HEK293 (cell line): ENCODE results near the gene PKN1.

ENCODE experiments used
- KLF16 ChIP-seq: fragments of 450-650 bp; formaldehyde crosslinking; IDR thresholded peaks from 2 replicates; pipeline ENCODE4 v1.5.1; 2017; ENCODE audit warnings: missing biosample characterization, missing genetic modification characterization
- ZNF155 ChIP-seq: fragments of 450-650 bp; formaldehyde crosslinking; IDR thresholded peaks from 2 replicates; pipeline ENCODE4 v1.5.1; 2016; ENCODE audit warnings: missing biosample characterization, missing genetic modification characterization
- ZNF174 ChIP-seq: fragments of 450-650 bp; formaldehyde crosslinking; IDR thresholded peaks from 2 replicates; pipeline ENCODE4 v1.5.0; 2017; ENCODE audit warnings: missing biosample characterization, mild to moderate bottlenecking, missing genetic modification characterization
- ZNF274 ChIP-seq, 2 experiments: fragments of 200-500 bp in 1 of 2; fragments of 450-650 bp in 1 of 2; sonication (Bioruptor generic) in 1 of 2; formaldehyde crosslinking in 1 of 2; IDR thresholded peaks; 2 replicates each; pipeline versions ENCODE4 v1.5.1 to v1.6.1; 2014 to 2016; ENCODE audit warnings: borderline replicate concordance in 1 of 2, inconsistent platforms in 1 of 2, low read length in 1 of 2, missing biosample characterization in 1 of 2, missing genetic modification characterization in 1 of 2
- ZNF792 ChIP-seq: fragments of 450-650 bp; formaldehyde crosslinking; IDR thresholded peaks from 2 replicates; pipeline ENCODE4 v1.5.1; 2016; ENCODE audit warnings: missing biosample characterization, missing genetic modification characterization
- TF ChIP-seq, protein P1 (sequence below): fragments of 450-650 bp; formaldehyde crosslinking; IDR thresholded peaks from 2 replicates; pipeline ENCODE4 v1.5.1; 2016; ENCODE audit warnings: missing biosample characterization, missing genetic modification characterization
- TF ChIP-seq, protein P2 (sequence below): fragments of 450-650 bp; formaldehyde crosslinking; IDR thresholded peaks from 2 replicates; pipeline ENCODE4 v1.5.1; 2016; ENCODE audit warnings: missing biosample characterization, missing genetic modification characterization, borderline replicate concordance
- TF ChIP-seq, protein P3 (sequence below): fragments of 450-650 bp; formaldehyde crosslinking; IDR thresholded peaks from 2 replicates; pipeline ENCODE4 v1.5.1; 2016; ENCODE audit warnings: missing biosample characterization, missing genetic modification characterization

DNA sequence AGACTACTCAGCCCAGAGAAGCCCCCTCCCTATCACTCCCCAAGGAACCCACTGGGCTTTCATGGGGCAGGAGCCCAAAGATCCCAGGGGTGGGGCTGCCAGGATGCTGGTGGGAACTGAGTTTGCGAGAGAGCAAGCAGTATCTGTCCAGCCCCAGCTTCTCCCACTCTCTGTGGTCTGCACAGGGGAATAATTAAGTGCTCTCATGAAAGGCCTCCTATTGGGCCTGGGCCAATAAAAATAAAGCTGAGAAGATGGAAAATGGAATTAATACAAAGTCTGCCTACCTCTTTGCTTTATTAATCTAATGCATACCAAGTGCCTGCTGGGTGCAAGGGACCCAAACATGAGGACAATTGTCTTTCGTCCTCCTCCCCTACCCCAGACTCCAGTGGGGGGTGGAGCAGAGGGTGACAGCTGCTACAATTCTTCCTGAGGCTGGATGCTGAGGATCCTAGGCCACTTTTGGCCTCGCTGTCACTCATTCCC is 19.4 kb upstream of the PKN1 start:
- TF ChIP-seq, protein P1, sequence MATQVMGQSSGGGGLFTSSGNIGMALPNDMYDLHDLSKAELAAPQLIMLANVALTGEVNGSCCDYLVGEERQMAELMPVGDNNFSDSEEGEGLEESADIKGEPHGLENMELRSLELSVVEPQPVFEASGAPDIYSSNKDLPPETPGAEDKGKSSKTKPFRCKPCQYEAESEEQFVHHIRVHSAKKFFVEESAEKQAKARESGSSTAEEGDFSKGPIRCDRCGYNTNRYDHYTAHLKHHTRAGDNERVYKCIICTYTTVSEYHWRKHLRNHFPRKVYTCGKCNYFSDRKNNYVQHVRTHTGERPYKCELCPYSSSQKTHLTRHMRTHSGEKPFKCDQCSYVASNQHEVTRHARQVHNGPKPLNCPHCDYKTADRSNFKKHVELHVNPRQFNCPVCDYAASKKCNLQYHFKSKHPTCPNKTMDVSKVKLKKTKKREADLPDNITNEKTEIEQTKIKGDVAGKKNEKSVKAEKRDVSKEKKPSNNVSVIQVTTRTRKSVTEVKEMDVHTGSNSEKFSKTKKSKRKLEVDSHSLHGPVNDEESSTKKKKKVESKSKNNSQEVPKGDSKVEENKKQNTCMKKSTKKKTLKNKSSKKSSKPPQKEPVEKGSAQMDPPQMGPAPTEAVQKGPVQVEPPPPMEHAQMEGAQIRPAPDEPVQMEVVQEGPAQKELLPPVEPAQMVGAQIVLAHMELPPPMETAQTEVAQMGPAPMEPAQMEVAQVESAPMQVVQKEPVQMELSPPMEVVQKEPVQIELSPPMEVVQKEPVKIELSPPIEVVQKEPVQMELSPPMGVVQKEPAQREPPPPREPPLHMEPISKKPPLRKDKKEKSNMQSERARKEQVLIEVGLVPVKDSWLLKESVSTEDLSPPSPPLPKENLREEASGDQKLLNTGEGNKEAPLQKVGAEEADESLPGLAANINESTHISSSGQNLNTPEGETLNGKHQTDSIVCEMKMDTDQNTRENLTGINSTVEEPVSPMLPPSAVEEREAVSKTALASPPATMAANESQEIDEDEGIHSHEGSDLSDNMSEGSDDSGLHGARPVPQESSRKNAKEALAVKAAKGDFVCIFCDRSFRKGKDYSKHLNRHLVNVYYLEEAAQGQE (tag by site-specific recombination) = no peak
- TF ChIP-seq KLF16 (tag by site-specific recombination) (no peak), ZNF174 (tag by site-specific recombination) (no peak), ZNF274 (IDR thresholded peaks at IDR 0.05; ENCODE audit: low read length) (no peak), ZNF274 (tag by site-specific recombination; IDR thresholded peaks at IDR 0.05; ENCODE audit: borderline replicate concordance) (no peak), ZNF792 (tag by site-specific recombination) (no peak), ZNF155 (tag by site-specific recombination) (no peak)
- TF ChIP-seq, protein P2, sequence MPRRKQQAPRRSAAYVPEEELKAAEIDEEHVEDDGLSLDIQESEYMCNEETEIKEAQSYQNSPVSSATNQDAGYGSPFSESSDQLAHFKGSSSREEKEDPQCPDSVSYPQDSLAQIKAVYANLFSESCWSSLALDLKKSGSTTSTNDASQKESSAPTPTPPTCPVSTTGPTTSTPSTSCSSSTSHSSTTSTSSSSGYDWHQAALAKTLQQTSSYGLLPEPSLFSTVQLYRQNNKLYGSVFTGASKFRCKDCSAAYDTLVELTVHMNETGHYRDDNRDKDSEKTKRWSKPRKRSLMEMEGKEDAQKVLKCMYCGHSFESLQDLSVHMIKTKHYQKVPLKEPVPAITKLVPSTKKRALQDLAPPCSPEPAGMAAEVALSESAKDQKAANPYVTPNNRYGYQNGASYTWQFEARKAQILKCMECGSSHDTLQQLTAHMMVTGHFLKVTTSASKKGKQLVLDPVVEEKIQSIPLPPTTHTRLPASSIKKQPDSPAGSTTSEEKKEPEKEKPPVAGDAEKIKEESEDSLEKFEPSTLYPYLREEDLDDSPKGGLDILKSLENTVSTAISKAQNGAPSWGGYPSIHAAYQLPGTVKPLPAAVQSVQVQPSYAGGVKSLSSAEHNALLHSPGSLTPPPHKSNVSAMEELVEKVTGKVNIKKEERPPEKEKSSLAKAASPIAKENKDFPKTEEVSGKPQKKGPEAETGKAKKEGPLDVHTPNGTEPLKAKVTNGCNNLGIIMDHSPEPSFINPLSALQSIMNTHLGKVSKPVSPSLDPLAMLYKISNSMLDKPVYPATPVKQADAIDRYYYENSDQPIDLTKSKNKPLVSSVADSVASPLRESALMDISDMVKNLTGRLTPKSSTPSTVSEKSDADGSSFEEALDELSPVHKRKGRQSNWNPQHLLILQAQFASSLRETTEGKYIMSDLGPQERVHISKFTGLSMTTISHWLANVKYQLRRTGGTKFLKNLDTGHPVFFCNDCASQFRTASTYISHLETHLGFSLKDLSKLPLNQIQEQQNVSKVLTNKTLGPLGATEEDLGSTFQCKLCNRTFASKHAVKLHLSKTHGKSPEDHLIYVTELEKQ (tag by site-specific recombination) = no peak
- TF ChIP-seq, protein P3, sequence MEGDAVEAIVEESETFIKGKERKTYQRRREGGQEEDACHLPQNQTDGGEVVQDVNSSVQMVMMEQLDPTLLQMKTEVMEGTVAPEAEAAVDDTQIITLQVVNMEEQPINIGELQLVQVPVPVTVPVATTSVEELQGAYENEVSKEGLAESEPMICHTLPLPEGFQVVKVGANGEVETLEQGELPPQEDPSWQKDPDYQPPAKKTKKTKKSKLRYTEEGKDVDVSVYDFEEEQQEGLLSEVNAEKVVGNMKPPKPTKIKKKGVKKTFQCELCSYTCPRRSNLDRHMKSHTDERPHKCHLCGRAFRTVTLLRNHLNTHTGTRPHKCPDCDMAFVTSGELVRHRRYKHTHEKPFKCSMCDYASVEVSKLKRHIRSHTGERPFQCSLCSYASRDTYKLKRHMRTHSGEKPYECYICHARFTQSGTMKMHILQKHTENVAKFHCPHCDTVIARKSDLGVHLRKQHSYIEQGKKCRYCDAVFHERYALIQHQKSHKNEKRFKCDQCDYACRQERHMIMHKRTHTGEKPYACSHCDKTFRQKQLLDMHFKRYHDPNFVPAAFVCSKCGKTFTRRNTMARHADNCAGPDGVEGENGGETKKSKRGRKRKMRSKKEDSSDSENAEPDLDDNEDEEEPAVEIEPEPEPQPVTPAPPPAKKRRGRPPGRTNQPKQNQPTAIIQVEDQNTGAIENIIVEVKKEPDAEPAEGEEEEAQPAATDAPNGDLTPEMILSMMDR (tag by site-specific recombination) = no peak
